ENCODE data around the gene EXOC3L1. TPM values are rescaled to one million over a fixed set of nuclear protein-coding genes. Genes with fewer than 3 reads are reported as not detected.

Gene EXOC3L1
- total RNA-seq, 2 experiments from 2014 or later, result not detected

DNA sequence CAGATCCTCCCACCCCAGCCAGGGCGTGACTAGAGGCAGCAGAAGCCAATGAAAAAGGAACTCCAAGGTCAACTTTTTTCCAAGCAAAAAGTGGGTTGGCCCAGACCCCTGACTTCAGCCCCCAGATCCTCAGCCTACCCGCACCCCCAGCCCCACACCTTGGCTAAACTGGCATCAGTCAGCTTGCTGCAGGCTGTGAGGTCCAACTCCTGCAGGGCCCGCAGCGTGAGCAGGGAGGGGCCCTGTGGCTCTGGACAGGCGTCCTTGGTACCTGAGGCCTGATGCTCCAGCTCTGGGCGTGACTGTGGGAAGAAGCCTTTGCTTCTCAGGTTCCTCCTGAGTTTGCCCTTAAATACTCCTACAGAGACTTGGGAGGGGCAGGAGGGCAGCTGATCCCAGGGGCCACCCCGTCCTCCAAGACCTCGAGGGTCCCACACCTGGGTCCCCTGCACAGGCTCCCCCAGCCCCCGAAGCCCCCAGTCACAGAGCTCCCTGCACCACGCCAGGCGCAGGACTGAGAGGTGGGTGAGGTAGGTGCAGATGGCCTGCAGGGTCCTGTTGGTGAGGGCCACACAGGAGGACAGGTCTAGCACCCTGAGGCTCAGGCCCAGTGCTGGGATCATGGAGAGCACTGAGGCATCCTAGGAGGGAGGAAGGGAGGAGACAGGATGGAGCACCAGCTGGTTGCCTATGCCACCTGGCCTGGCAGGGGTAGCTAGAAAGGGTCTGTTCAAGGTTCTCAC is 18.4 kb upstream of the EXOC3L1 start:
- no TSS peak for BruUV-seq (replicated peaks)
- no peak for DNase-seq (ENCODE audit: low spot score)
- no peak overlapping the region for H3K27ac ChIP-seq (ENCODE audit: low read depth, low read length, poor library complexity, severe bottlenecking)
- ChIA-PET POLR2A (interaction anchor here (0.7 kb wide), 1 partner anchor 25 kb away, joined by 3 read pairs; no protein-coding TSS in a partner anchor), CTCF (ENCODE audit: unreplicated experiment) (no interaction called here)
- intact Hi-C loops (cut with micrococcal nuclease; ENCODE audit: unreplicated experiment), result no loop called here
- H3K9me2 ChIP-seq (ENCODE audit: insufficient read depth, low read length), result no peaks in the 10 kb centered on the region
- H3K9me3 ChIP-seq (ENCODE audit: low read length), result no peaks in the 10 kb centered on the region
- no peak overlapping the region for H2AFZ ChIP-seq (ENCODE audit: low read length)
- H3K4me3 ChIP-seq (ENCODE audit: low read depth, low read length, poor library complexity, severe bottlenecking), result no peak overlapping the region
- TF ChIP-seq, protein P1, sequence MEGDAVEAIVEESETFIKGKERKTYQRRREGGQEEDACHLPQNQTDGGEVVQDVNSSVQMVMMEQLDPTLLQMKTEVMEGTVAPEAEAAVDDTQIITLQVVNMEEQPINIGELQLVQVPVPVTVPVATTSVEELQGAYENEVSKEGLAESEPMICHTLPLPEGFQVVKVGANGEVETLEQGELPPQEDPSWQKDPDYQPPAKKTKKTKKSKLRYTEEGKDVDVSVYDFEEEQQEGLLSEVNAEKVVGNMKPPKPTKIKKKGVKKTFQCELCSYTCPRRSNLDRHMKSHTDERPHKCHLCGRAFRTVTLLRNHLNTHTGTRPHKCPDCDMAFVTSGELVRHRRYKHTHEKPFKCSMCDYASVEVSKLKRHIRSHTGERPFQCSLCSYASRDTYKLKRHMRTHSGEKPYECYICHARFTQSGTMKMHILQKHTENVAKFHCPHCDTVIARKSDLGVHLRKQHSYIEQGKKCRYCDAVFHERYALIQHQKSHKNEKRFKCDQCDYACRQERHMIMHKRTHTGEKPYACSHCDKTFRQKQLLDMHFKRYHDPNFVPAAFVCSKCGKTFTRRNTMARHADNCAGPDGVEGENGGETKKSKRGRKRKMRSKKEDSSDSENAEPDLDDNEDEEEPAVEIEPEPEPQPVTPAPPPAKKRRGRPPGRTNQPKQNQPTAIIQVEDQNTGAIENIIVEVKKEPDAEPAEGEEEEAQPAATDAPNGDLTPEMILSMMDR (conservative IDR thresholded peaks at IDR 0.05; ENCODE audit: low read length), result no peak
- TF ChIP-seq EZH2phosphoT487 (IDR thresholded peaks at IDR 0.05; ENCODE audit: borderline replicate concordance, low read depth, low read length), result no peak
- H3K4me2 ChIP-seq (ENCODE audit: low read length), result no peak overlapping the region
- H3K4me1 ChIP-seq (ENCODE audit: insufficient read depth, low read length, poor library complexity, severe bottlenecking), result no peaks in the 10 kb centered on the region
- no peaks in the 10 kb centered on the region for H3K79me2 ChIP-seq (ENCODE audit: insufficient read depth, low read depth, low read length)
- H4K20me1 ChIP-seq (ENCODE audit: insufficient read depth, low read length), result no peaks in the 10 kb centered on the region
- peaks cover 12% of the 10 kb centered on the region for H3K36me3 ChIP-seq (ENCODE audit: insufficient read depth, low read length)

DNA sequence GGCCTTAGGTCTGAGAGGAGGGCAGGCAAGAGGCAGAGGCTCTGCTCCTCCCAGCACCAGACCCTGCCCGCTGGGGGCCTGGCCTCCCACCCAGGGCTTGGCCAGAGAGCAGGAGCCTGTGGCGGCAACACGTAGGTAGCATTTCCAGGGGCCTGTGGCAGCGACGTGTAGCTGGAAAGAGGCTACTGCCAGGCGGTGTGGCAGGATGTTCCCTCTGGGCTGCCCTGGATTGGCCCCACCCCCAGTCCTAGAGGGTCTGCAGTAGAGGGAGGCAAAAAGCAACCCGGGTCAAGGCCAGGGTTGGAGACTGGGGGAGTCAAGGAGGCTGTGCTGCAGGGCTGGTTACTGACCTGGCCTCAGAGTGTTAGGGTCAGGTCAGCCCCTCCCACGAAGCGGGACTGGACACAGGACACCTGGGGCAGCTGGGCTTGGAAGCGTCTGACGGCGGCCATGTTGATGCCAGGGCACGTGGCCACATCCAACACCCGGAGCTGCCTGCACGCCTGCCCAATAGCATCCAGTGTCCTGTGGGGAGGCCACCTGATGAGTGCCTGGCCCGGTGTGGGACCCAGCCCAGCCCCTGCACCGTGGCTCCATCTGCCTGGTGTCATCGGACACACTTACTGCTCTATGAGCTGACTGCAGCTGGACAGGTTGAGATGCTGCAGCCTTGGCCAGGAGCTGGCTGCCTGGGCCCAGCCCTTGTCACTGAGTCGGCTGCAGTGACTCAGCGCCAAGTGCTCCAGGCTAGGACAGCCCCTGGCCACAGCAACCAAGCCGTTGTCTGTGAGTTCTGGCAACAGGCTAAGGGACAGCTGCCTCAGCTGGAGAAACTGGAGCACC is 17.5 kb upstream of the EXOC3L1 start:
- Histone ChIP-seq H3K4me1 (ENCODE audit: insufficient read depth, low read length, poor library complexity, severe bottlenecking) (no peaks in the 10 kb centered on the region), H3K9me2 (ENCODE audit: insufficient read depth, low read length) (no peaks in the 10 kb centered on the region), H3K27ac (ENCODE audit: low read depth, low read length, poor library complexity, severe bottlenecking) (no peak overlapping the region), H3K9me3 (ENCODE audit: low read length) (no peaks in the 10 kb centered on the region), H4K20me1 (ENCODE audit: insufficient read depth, low read length) (no peaks in the 10 kb centered on the region), H3K79me2 (ENCODE audit: insufficient read depth, low read depth, low read length) (no peaks in the 10 kb centered on the region), H3K36me3 (ENCODE audit: insufficient read depth, low read length) (peaks cover 21% of the 10 kb centered on the region), H3K4me2 (ENCODE audit: low read length) (no peak overlapping the region), H3K4me3 (ENCODE audit: low read depth, low read length, poor library complexity, severe bottlenecking) (no peak overlapping the region), H2AFZ (ENCODE audit: low read length) (no peak overlapping the region)
- no peak for DNase-seq (ENCODE audit: low spot score)
- BruUV-seq (replicated peaks), result no TSS peak
- TF ChIP-seq, protein P1 (conservative IDR thresholded peaks at IDR 0.05; ENCODE audit: low read length), result no peak
- TF ChIP-seq EZH2phosphoT487 (IDR thresholded peaks at IDR 0.05; ENCODE audit: borderline replicate concordance, low read depth, low read length), result no peak
- intact Hi-C loops (cut with micrococcal nuclease; ENCODE audit: unreplicated experiment), result no loop called here
- ChIA-PET POLR2A (no interaction called here), CTCF (ENCODE audit: unreplicated experiment) (no interaction called here)

Measured in OCI-LY7 (cell line).